NCI-H2029 (cell line): ENCODE measurements around the gene SPDYE11.
"Not testable (repeated sequence)": the region's sequence is repeated elsewhere in the genome, so short reads cannot be mapped to it uniquely, and the experiment has no call there.

Experiments
- DNase-seq: peaks from one replicate; lab custom pipeline; 2025; lab: John Stamatoyannopoulos, UW

The SPDYE11 gene, protein sequence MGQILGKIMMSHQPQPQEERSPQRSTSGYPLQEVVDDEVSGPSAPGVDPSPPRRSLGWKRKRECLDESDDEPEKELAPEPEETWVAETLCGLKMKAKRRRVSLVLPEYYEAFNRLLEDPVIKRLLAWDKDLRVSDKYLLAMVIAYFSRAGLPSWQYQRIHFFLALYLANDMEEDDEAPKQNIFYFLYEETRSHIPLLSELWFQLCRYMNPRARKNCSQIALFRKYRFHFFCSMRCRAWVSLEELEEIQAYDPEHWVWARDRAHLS

GRCh38 chr7:73057811-73058210, at the start of gene SPDYE11:
Gene SPDYE11, minus strand, starts transcription at chr7:73057911. Its CDS starts 1,800 bp downstream, at chr7:73056111.
- DNase-seq, result not testable (repeated sequence)

GRCh38 chr7:73085938-73086337, 28.2 kb upstream of the SPDYE11 start, which contains the start of gene SPDYE9:
Gene SPDYE9, minus strand, starts transcription at chr7:73086038. Its CDS starts 1,800 bp downstream, at chr7:73084238.
- DNase-seq, result not testable (repeated sequence)

- not testable (repeated sequence) for DNase-seq
Observed at GRCh38 chr7:73029666-73030065, 28.0 kb downstream of the SPDYE11 start, which contains the start of gene SPDYE8. Gene SPDYE8, minus strand, starts transcription at chr7:73029766. Its CDS starts 1,800 bp downstream, at chr7:73027966.

DNA sequence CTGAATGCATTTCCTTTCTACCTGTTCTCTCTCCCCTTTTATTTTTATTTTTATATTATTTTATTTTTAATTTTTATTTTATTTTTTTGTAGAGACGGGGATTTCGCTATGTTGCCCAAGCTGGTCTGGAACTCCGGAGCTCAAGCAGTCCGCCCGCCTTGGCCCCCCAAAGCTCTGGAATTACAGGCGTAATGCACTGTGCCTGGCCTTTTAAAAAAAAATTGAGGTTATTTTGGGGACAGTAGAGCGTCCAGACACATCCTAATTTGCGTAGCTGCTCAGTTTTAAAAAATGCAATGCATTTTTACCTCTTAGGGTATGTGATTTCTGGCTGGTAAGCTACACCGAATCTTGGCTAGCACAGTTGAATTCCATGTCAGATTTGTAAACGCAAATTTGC, 51.2 kb downstream of the SPDYE11 start:
- not testable (repeated sequence) for DNase-seq

DNA sequence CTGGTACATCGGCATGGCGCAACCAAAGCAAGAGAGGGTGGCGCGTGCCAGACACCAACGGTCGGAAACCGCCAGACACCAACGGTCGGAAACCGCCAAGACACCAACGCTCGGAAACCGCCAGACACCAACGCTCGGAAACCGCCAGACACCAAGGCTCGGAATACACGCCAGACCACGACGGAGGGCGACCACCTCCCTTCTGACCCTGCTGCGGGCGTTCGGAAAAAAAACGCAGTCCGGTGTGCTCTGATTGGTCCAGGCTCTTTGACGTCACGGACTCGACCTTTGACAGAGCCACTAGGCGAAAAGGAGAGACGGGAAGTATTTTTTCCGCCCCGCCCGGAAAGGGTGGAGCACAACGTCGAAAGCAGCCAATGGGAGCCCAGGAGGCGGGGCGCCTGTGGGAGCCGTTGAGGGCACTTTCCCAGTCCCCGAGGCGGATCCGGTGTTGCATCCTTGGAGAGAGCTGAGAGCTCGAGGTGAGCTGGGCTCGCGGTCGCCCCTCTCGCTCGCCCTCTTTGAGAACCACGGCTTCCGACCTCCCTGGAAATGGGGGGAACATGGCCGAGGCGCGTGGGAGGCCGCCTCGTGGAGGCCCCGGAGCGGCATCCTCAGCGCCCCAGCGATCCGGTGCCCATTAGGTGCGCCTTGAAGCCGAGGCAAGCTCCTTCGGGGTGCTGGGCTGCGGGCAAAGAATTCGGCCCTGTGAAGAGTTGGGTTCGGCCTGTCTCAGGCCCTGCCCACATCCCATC, 51.8 kb downstream of the SPDYE11 start:
- not testable (repeated sequence) for DNase-seq

- DNase-seq, result not testable (repeated sequence)
Observed at GRCh38 chr7:73005356-73005692, 52.4 kb downstream of the SPDYE11 start.

DNA sequence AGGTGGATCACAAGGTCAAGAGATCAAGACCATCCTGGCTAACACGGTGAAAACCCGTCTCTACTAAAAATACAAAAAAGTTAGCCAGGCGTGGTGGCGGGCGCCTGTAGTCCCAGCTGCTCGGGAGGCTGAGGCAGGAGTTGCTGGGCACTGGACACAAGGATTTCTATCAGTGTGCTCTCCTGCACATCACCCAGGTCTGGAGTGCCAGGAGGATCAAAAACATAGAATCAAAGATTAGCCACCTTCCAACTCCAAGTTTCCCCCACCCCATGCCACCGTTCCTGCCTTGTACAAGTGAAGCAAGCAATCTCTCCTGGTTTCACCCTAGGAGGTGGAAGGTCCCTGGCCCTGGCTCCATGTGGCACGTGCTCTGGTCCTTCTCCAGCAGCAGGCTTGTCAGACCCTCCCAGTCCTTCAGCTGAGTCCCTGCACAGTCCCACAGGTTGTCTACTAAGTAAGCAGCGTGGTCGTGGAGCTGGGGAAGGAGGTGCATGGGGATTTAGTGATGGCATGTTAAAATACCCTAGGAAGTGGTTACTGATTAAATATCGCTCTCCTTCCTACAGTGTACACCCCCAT, 59.7 kb downstream of the SPDYE11 start:
- DNase-seq, result not testable (repeated sequence)
